GM19043 (cell line): ENCODE data around the gene SNX32.
A peak's percentile ranks its signal among the peaks of the same experiment; 100 is the strongest.

Experiments
- ATAC-seq: cut with Tn5 transposase; IDR thresholded peaks from one replicate; pipeline ENCODE4 v1.9.1; 2021; ENCODE audit warnings: low read depth; ENCODE audit not compliant: unreplicated experiment

The SNX32 gene

DNA sequence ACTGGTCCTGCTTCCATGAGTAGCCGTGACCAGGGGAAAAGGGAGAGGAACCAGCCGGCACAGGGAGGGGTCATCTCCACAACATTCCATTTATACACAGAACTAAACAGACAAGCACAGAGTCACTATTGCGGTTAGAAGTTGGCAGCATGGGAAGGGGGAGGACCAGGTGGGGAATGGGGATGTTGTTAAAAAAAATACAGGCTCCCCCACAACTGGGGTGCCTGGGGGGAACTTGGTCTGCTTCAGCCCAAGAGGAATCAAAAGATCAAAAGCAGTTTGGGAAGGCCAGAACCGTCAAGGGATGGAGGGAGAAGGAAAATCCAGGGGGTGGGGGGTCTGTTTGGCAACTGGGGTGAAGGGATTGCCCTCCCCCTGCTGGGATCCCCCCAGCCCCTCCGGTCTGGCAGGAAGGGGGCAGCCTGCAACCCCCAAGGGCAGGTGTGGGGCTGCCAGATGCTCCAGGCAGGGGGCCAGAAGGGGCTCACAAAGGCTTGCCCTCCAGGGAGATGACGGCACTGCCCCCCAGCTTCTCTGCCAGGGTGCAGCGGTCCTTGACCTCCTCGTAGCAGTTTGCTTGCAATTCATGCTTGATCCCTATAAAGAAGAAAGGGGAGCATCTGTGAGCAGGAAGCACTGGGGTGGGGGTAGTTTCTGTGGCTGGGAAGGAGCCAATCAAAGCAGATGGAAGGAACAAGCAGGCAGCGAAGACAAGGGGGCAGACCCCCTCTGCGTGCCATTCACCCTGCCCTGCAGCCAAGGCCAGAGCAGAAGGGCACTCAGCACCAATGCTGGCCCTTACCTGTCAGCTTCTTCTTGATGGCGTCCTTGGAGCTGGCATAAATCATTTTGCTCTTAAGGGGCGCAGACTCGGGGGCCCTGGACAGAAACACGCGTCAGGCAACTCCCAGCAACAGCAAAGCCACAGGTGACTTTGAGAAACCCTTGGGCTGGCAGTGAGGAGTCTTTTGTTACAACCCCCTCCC lies 21.4 kb downstream of the SNX32 start:
- ATAC-seq: no peak

DNA sequence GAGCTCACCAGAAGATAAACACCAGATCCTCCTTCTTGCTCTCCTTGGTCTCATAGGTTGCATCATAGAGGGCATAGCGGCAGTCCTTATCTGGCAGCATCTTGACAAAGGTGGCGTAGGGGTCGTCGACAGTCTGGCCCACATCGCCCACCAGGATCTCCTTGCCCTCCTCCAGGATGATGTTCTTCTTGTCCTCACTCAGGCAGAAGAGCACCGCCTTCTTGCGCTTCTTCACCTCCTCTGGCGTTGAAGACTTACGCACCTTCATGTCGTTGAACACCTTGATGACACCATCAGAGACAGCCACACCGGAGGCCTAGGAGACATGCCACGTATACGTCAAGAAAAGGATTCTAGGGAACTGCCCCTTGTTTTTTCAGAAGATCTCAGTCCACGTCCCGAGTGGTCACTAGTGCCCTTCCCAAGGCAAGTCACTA lies 22.2 kb downstream of the SNX32 start:
- no peak for ATAC-seq

DNA sequence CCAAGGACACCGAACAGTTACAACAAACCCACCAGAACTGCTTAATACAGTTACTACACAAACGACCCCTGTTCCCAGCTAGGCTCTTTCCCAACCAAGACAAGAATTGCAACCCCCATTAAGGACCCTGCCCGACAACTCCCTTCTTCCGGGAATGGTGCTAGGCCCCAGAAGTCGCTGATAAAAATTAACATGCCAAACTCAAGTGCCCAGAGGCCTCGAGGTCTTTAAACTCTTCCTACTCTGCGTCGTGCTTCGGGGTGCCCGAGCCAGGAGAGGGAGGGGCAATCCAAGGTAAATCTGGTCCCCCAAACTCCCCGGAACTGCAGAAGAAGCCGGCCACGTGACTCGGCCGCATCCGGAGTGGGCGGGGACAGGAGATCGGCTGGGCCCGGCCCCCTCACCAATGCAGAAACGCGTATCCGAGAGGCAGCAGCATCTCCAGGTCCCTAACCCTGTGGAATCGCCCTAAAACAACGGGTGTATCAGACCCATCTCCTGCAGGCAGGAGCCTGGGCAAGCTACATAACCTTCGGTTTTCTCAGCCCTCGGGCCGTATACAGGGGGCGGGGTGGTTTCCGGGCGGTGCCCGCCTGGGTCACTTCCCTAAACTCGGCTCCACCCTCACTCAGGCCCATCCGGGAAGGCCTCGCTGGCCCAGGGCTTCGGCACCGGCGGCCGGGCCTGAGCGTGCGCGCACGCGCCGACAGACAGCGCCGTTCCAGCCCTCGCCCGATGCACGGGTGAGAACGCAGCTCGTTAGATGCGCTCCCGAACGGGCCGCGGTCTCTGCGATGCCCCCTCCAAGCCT lies 23.1 kb downstream of the SNX32 start:
- peak; percentile 28 for ATAC-seq

DNA sequence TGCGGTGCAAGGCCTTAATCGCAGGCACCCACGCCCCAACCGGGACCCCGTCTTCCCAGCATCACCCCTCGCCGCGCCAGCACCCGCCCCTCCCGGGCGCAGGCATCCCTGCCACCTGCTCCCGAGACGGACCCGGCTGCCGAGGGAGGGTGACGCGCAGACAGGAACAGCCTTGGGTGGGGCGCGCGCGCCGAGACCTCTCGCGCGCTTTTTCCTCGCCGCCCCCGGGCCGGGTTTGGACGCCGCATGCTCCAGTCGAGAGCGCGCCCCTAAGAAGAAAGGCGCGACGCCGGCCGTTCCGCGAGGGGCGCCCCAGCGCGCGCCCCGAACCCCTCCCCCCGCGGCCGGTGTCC lies 23.7 kb downstream of the SNX32 start:
- no peak for ATAC-seq

DNA sequence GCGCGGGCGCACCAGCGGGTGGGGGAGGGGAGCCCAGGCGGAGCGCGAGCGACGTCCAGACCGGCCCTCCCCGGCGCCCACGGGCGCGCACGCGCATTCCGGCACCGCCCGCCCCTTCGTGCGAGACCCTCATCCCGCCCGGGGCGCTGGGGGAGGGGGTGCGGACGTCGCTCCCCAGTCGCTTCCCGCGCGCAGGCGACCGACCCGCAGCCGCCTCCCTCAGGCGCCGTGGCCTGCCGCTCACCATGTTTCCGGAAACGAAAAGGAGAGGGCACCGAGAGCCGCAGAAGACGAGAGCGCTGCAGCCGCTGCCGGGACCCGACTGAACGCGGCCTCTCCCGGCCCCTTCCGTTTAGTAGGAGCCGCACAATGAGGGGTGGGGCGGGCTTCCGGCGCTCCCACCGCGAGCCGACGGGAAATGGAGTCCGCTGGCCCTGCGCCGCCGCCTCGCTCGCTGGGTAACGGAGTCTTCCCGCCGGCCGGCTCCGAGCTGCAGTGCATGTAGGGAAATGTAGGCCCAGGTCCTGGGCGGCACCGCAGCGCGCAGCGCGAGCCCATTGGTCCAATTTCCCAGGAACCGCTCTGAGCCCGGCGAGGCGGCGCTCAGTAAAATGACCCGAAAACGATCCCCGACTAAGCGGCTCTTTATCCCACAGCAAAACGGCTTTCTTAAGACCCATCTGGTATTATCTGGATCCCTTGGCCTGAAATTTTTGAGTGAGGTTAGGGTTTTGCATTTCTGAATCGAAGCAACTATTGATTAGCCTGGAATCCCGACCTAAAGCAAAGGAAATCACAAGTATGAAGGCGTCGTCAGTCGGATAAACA lies 24.3 kb downstream of the SNX32 start, which contains the start of gene CFL1:
Gene CFL1 (minus strand): TSS at position 328 of the 828 bp plus-strand sequence. CDS start 81 bp downstream, at position 247.
- ATAC-seq: peak; percentile 38

DNA sequence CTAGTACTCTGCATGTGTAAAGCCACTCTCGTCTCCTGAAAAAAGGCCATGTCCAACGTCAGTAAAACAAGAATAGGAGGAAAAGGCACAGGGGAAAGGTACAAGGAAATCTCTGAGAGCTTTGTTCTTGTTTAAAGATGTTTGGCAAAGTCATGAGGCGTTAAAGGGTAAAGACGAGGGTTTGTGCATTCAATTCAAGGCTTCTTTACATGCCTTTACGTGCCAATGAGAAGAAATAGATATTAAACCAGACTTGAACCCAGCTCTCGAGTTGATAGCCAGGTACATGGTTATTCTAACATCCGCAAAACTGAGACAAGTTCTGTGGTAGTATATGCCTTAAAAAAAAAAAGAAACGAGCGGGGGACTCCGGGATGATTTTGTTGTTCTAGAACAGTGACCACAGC lies 24.9 kb downstream of the SNX32 start:
- ATAC-seq: no peak

DNA sequence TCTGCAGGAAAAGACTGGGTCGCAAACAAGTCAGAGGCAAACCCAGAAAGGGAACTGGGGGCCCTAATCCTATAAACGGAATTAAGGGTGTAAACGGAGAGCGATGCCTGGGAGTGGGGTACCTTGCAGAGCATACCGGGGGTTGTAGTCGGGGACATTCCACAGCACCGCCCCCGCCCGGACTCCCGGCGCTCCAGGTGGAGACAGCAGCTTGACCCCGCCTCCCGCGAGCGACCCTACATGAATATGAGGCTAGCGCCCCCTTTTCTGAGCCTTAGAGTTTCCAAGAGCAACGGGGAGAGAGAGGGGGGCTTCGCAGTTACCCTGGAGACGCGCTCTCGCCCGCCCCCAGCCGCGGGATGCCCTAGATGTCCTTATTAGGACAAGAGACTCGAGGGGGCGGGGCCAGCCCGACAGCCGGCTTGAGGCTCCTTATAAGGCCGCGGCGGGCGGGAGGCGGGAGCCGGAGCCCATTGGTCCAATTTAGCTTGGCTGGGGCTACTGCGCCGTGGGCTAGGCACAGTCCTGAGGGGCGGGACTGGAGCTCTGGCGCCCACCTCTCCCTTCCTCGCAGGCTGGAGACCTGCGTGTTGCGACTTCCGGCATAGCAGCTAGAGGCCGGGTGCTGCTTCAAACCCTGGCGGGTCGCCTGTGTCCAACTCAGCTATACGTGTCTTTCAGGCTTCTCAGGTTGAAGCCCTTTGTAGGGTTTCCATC lies 25.5 kb downstream of the SNX32 start:
- peak; percentile 51 for ATAC-seq

DNA sequence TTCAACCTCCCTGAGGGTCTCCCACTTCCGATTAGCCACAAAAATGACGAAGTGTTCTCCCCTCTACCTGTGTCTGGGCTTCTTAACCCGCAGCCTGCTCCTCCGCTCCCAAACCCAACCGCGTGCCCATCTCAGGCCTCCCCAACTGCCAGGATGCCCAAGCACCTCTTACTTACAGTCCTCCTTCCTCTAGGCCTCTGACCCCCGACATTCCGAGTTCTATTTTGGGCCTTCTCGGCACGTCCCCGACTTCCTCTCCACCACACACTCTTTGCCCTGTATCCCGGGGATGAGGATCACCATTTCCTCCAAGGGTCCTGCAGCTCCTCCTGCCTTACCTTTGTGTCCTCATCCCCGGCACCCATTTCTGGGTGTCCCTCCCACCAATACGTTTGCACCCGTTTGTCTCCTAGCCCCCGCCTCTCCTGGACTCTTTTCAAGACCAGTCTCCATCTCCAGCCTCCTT lies 26.1 kb downstream of the SNX32 start:
- no peak for ATAC-seq

DNA sequence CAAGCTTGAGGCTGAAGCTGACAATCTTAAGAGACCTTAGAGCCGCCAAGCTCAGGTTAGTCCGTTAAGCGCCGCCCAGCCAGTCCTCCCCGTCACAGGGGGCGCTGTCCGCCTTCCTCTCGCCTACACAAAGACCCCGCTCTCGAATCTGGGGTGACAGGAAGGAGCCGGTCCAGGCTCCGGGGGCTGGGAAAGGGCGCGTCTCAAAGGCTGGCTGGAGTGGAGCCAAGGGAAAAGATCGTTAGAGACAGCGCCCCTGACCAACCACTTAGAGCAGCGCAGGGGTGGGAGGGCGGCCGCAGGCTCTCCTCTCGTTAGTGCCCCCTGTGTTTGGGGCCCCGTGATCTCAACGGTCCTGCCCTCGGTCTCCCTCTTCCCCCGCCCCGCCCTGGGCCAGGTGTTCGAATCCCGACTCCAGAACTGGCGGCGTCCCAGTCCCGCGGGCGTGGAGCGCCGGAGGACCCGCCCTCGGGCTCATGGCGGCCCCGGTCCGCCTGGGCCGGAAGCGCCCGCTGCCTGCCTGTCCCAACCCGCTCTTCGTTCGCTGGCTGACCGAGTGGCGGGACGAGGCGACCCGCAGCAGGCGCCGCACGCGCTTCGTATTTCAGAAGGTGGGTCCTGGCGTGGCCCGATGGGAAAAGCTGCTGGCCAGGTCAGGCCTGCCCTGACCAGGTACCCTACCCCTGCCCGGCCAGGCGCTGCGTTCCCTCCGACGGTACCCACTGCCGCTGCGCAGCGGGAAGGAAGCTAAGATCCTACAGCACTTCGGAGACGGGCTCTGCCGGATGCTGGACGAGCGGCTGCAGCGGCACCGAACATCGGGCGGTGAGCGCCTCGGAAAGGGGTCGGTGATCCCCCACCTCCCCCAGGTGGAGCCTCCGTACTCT lies 26.8 kb downstream of the SNX32 start, which contains the start of gene MUS81:
Gene MUS81 (plus strand): TSS at position 156 of the 887 bp plus-strand sequence. CDS start 321 bp downstream, at position 477.
- peak; percentile 25 for ATAC-seq

DNA sequence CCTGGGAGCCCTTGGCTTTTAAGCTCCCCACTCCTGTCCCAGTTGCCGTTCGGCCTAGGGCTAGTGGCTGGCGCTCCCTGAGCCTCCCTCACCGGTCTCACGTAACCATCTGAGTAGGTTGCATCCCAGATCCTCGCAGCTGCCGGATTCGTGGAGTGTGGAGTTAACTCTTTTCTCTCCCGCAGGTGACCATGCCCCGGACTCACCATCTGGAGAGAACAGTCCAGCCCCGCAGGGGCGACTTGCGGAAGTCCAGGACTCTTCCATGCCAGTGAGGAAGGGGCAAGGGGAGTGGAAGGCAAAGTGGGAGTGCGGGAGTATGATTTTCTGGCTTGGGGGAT lies 27.4 kb downstream of the SNX32 start:
- no peak for ATAC-seq

DNA sequence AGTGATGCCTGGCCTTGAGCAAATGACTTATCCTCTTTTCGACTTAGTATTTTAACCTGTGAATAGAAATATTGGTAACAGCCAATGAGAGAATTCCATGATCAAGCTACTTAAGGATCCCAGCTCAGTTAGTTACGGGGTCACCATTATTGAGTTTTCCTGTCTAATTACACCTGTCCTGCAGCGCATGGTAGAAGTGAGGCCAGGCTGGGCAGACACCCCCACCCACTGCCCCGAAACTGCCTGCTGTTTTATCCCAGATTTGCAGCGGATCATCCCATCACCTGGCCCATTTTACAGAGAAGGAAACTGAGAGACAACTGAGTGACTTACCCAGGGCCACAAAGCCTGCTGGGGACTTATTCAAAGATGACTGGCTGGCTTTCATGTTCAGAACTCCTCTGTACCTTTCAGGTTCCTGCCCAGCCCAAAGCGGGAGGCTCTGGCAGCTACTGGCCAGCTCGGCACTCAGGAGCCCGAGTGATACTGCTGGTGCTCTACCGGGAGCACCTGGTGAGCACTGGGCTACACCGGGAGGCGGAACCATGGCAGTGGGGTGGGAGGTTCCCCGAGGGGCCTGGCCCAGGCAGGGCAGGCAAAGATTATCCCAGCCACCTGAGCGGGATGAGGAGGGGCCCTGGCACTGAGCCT lies 27.9 kb downstream of the SNX32 start:
- no peak for ATAC-seq

DNA sequence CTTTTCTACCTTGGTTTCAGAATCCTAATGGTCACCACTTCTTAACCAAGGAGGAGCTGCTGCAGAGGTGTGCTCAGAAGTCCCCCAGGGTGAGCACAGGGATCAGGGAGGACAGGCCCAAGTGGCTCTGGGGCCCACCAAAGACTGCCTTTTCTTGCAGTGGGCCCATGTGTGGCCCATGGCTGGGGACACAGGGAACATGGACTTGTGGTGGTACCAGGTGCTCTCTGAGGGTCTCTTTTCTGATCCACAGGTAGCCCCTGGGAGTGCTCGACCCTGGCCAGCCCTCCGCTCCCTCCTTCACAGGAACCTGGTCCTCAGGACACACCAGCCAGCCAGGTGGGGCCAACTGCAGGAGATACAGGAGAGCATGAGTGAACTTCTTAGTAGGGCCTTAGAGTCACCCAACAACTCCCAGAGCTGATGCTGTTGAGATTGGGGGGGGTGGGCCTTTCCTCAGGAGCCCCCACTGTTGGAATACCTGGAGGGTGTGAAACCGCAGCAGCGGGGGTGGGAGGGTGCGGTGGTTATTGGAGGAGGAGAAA lies 28.5 kb downstream of the SNX32 start:
- no peak for ATAC-seq

DNA sequence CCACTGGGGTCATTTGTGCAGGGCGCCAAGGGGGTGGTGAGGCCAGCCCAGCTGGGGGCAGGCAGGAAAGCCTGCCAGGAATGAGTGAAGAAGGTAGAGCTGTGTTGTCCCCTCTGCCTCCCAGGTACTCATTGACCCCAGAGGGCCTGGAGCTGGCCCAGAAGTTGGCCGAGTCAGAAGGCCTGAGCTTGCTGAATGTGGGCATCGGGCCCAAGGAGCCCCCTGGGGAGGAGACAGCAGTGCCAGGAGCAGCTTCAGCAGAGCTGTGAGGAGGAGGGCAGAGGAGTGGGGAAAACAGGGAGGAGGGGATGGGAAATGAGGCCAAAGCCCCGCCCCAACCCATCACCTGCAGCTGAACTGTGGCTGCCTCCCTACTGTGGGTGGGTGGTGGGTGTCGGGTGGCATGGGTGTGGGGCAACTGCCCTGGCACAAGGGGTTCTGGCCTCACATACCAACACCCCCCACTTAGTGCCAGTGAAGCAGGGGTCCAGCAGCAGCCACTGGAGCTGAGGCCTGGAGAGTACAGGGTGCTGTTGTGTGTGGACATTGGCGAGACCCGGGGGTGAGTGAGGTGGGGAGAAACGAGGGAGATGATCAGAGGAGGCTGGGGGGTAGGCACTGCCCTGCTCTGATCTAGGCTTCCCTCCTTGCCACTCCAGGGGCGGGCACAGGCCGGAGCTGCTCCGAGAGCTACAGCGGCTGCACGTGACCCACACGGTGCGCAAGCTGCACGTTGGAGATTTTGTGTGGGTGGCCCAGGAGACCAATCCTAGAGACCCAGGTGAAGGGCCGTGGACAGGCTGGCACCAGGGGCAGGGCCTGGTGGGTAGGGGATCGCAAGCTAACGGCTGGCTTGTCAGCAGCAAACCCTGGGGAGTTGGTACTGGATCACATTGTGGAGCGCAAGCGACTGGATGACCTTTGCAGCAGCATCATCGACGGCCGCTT lies 29.5 kb downstream of the SNX32 start:
- ATAC-seq: no peak

DNA sequence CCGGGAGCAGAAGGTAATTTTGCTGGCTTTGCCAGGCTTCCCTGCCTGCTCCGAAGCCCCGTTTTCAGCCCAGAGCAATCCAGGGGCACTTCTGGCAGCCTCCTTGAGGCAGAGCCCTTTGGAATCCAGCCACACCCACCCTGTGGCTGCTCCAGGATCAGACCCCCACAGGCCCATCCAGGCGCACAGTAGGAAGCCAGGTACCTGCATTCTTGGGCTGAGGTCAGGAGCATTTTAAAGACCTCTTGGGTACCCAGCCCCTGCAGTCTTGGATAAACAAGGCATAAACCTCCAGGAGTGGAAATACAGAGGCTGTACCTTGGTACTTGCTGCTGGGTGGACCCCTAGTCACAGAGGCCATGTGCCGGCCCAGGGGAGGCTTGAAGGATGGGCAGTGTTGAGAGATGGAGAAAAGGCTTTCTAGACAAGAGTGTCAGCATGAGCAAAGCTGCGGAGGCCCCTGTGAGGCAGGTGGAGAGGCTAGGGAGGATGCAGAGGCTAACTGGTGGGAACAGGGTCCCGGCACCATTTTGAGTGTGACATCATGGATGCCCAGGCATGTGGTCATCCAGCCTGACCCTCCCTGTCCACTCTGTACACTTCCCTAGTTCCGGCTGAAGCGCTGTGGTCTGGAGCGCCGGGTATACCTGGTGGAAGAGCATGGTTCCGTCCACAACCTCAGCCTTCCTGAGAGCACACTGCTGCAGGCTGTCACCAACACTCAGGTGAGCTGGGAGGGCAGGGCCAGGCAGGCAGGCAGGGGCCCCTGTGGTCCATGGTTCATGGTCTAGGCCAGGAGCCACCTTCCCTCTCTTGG lies 30.3 kb downstream of the SNX32 start:
- ATAC-seq: no peak

DNA sequence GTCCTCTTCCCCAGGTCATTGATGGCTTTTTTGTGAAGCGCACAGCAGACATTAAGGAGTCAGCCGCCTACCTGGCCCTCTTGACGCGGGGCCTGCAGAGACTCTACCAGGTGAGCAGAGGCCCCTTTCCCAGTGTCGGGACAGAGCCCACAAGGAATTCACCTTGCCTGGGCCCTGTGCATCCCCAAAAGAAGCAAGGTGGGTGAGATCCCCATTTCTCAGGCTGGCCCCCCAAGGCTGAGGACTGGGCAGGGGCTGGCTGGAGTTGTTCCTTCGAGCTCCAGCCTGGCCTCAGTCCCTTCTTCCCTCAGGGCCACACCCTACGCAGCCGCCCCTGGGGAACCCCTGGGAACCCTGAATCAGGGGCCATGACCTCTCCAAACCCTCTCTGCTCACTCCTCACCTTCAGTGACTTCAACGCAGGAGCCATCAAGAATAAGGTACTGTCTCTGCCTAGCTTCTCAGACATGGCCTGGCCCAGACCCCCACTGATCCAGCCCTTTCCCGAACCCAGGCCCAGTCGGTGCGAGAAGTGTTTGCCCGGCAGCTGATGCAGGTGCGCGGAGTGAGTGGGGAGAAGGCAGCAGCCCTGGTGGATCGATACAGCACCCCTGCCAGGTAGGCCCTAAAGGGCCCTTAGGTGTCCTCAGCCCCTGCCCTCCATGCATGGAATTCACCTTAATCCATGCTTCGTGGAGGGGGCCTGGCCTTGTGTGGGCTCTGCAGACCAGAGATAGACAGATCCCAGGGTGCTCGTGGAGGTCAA lies 31.1 kb downstream of the SNX32 start:
- no peak for ATAC-seq
